GM19468 (cell line): ENCODE data around the gene DDX52.
"Not testable (repeated sequence)": the region's sequence is repeated elsewhere in the genome, so short reads cannot be mapped to it uniquely, and the experiment has no call there.

Source experiments
- ATAC-seq: cut with Tn5 transposase; IDR thresholded peaks from one replicate; pipeline ENCODE4 v1.9.1; 2021; ENCODE audit warnings: mild to moderate bottlenecking, moderate library complexity, moderate number of reproducible peaks; ENCODE audit not compliant: unreplicated experiment; ENCODE audit errors: extremely low read depth

Gene DDX52

GRCh38 chr17:37643118-37643766 is at the start of gene DDX52:
DDX52 (minus strand) TSS chr17:37643446; CDS start chr17:37643420, 26 bp downstream.
- ATAC-seq, result no peak

- no peak for ATAC-seq
Measured at GRCh38 chr17:37691807-37692206, 48.6 kb upstream of the DDX52 start.

GRCh38 chr17:37689317-37689716 is 46.1 kb upstream of the DDX52 start:
- no peak for ATAC-seq

GRCh38 chr17:37683454-37683984 is 40.3 kb upstream of the DDX52 start:
- no peak for ATAC-seq

GRCh38 chr17:37682007-37682406 is 38.8 kb upstream of the DDX52 start:
- no peak for ATAC-seq

- not testable (repeated sequence) for ATAC-seq
Measured at GRCh38 chr17:37679995-37680394, 36.7 kb upstream of the DDX52 start.

GRCh38 chr17:37678036-37678435 is 34.8 kb upstream of the DDX52 start:
- ATAC-seq, result no peak

- ATAC-seq, result no peak
Measured at GRCh38 chr17:37677021-37677420, 33.8 kb upstream of the DDX52 start.

- no peak for ATAC-seq
Measured at GRCh38 chr17:37676115-37676925, 33.1 kb upstream of the DDX52 start.

- no peak for ATAC-seq
Measured at GRCh38 chr17:37674511-37674910, 31.3 kb upstream of the DDX52 start.

GRCh38 chr17:37673386-37673785 is 30.1 kb upstream of the DDX52 start:
- ATAC-seq, result no peak

- ATAC-seq, result no peak
Measured at GRCh38 chr17:37672548-37673078, 29.4 kb upstream of the DDX52 start.

- ATAC-seq, result no peak
Measured at GRCh38 chr17:37671824-37672547, 28.7 kb upstream of the DDX52 start.

GRCh38 chr17:37671028-37671823 is 28.0 kb upstream of the DDX52 start:
- ATAC-seq, result no peak

GRCh38 chr17:37667039-37667438 is 23.8 kb upstream of the DDX52 start:
- no peak for ATAC-seq

GRCh38 chr17:37664214-37664613 is 21.0 kb upstream of the DDX52 start:
- ATAC-seq, result no peak

GRCh38 chr17:37662353-37662752 is 19.1 kb upstream of the DDX52 start:
- ATAC-seq, result no peak

- no peak for ATAC-seq
Measured at GRCh38 chr17:37661400-37662014, 18.3 kb upstream of the DDX52 start.

- no peak for ATAC-seq
Measured at GRCh38 chr17:37659925-37660324, 16.7 kb upstream of the DDX52 start.
